HEK293T (cell line): ENCODE results near the gene IL5RA.

ENCODE experiments used
- BHLHE40 ChIP-seq: fragments of 450-650 bp; IDR thresholded peaks from 2 replicates; pipeline ENCODE4 v1.6.1; 2016; ENCODE audit warnings: mild to moderate bottlenecking, moderate library complexity, borderline replicate concordance
- ELF4 ChIP-seq: fragments of 450-650 bp; IDR thresholded peaks from 2 replicates; pipeline ENCODE4 v1.6.1; 2017; ENCODE audit warnings: antibody characterized with exemption
- FOXA1 ChIP-seq: fragments of 450-650 bp; IDR thresholded peaks from 2 replicates; pipeline ENCODE4 v1.6.1; 2016; ENCODE audit warnings: mild to moderate bottlenecking
- FOXK2 ChIP-seq: fragments of 450-650 bp; IDR thresholded peaks from 2 replicates; pipeline ENCODE4 v1.6.1; 2016; ENCODE audit warnings: mild to moderate bottlenecking
- FOXM1 ChIP-seq: fragments of 450-650 bp; IDR thresholded peaks from 2 replicates; pipeline ENCODE4 v1.6.1; 2017; ENCODE audit warnings: mild to moderate bottlenecking, borderline replicate concordance
- HDGF ChIP-seq: fragments of 450-650 bp; IDR thresholded peaks from 2 replicates; pipeline ENCODE4 v1.6.1; 2017; ENCODE audit warnings: antibody characterized with exemption, borderline replicate concordance
- L3MBTL2 ChIP-seq: fragments of 450-650 bp; conservative IDR thresholded peaks from 2 replicates; pipeline ENCODE4 v1.6.1; 2016; ENCODE audit warnings: mild to moderate bottlenecking
- NFRKB ChIP-seq: fragments of 450-650 bp; IDR thresholded peaks from 2 replicates; pipeline ENCODE4 v1.6.1; 2016; ENCODE audit warnings: mild to moderate bottlenecking, moderate library complexity
- PKNOX1 ChIP-seq: fragments of 450-650 bp; IDR thresholded peaks from 2 replicates; pipeline ENCODE4 v1.6.1; 2016
- SP1 ChIP-seq: fragments of 450-650 bp; IDR thresholded peaks from 2 replicates; pipeline ENCODE4 v1.6.1; 2017
- SUZ12 ChIP-seq: fragments of 450-650 bp; IDR thresholded peaks from 2 replicates; pipeline ENCODE4 v1.6.1; 2016; ENCODE audit warnings: mild to moderate bottlenecking
- TARDBP ChIP-seq: fragments of 450-650 bp; IDR thresholded peaks from 2 replicates; pipeline ENCODE4 v1.6.1; 2016
- ZNF384 ChIP-seq: fragments of 450-650 bp; IDR thresholded peaks from 2 replicates; pipeline ENCODE4 v1.6.1; 2016

- TF ChIP-seq ELF4: no peak
- TF ChIP-seq FOXM1: no peak
- TF ChIP-seq SUZ12: no peak
- no peak for TF ChIP-seq BHLHE40
- no peak for TF ChIP-seq NFRKB
- TF ChIP-seq SP1: no peak
- TF ChIP-seq ZNF384: no peak
- TF ChIP-seq PKNOX1: no peak
- no peak for TF ChIP-seq HDGF
- TF ChIP-seq TARDBP: no peak
- no peak for TF ChIP-seq FOXK2
- TF ChIP-seq FOXA1: no peak
- no peak for TF ChIP-seq L3MBTL2
Measured at GRCh38 chr3:3068358-3068881, 41.8 kb downstream of the IL5RA start.
